Naive thymus-derived CD4-positive, alpha-beta T cell (primary cell): ENCODE results near the gene EPB41. TPM values are rescaled to one million over a fixed set of nuclear protein-coding genes. Genes with fewer than 3 reads are reported as not detected.
A peak's percentile ranks its signal among the peaks of the same experiment; 100 is the strongest.

Experiments used
- ATAC-seq: fragments of 150-1000 bp; cut with Tn5 transposase; 2 replicates; pipeline ENCODE4 v1.10.0; 2021; ENCODE audit warnings: mild to moderate bottlenecking, moderate library complexity
- CTCF ChIA-PET: fragments of 350-600 bp; sonication (Branson Sonifier 250); formaldehyde crosslinking; loops from one replicate; lab custom pipeline; 2021; ENCODE audit warnings: antibody characterized with exemption; lab: Charles Lee
- POLR2A ChIA-PET: fragments of 350-600 bp; sonication (Branson Sonifier 250); formaldehyde crosslinking; loops from one replicate; lab custom pipeline; 2021; ENCODE audit warnings: antibody characterized with exemption, inconsistent platforms; lab: Charles Lee
- DNase-seq, 9 donors: peaks; one replicate each; pipeline versions ENCODE4 v3.0.0 to v3.0.0-alpha.2; 2020 to 2022; ENCODE audit warnings: mixed read lengths in 1 of 9
- H3K27ac ChIP-seq: one replicate; pipeline ENCODE4 v1.7.0; 2013; ENCODE audit warnings: mild to moderate bottlenecking, low read depth, low read length, moderate library complexity
- H3K27me3 ChIP-seq, 2 donors: one replicate each; pipeline ENCODE4 v1.7.0; 2013; ENCODE audit warnings: low read length in 2 of 2, mild to moderate bottlenecking in 2 of 2, moderate library complexity in 2 of 2; ENCODE audit not compliant: control insufficient read depth in 2 of 2, insufficient read depth in 2 of 2
- H3K36me3 ChIP-seq, 3 experiments: 1 replicate in 2 of 3; 2 replicates in 1 of 3; pipeline ENCODE4 v1.7.0; 2013; ENCODE audit warnings: low read length in 3 of 3, mild to moderate bottlenecking in 3 of 3, moderate library complexity in 1 of 3; ENCODE audit not compliant: insufficient read depth in 3 of 3, control insufficient read depth in 2 of 3
- H3K4me1 ChIP-seq, 2 donors: one replicate each; pipeline ENCODE4 v1.7.0; 2013; ENCODE audit warnings: low read length in 2 of 2, mild to moderate bottlenecking in 2 of 2, moderate library complexity in 1 of 2; ENCODE audit not compliant: control insufficient read depth in 2 of 2, insufficient read depth in 2 of 2
- H3K4me3 ChIP-seq: 2 replicates; pipeline ENCODE4 v1.7.0; 2013; ENCODE audit warnings: mild to moderate bottlenecking, low read length
- H3K9me3 ChIP-seq, 3 experiments: 1 replicate in 2 of 3; 2 replicates in 1 of 3; pipeline ENCODE4 v1.7.0; 2013; ENCODE audit warnings: low read length in 3 of 3; ENCODE audit not compliant: control insufficient read depth in 2 of 3
- H3K27ac Mint-ChIP-seq, 9 donors: one replicate each; pipeline ENCODE4 v1.8.0; 2020 to 2022; ENCODE audit warnings: mixed read lengths in 9 of 9, mild to moderate bottlenecking in 8 of 9, moderate library complexity in 5 of 9, inconsistent platforms in 2 of 9
- H3K27me3 Mint-ChIP-seq, 5 donors: one replicate each; pipeline ENCODE4 v1.8.0; 2021 to 2022; ENCODE audit warnings: mixed read lengths in 5 of 5, mild to moderate bottlenecking in 1 of 5
- H3K36me3 Mint-ChIP-seq, 5 donors: one replicate each; pipeline ENCODE4 v1.8.0; 2020 to 2022; ENCODE audit warnings: mixed read lengths in 5 of 5, mild to moderate bottlenecking in 3 of 5, inconsistent platforms in 1 of 5
- H3K4me1 Mint-ChIP-seq, 7 donors: one replicate each; pipeline ENCODE4 v1.8.0; 2020 to 2022; ENCODE audit warnings: mixed read lengths in 7 of 7, mild to moderate bottlenecking in 3 of 7, inconsistent platforms in 1 of 7
- H3K4me3 Mint-ChIP-seq, 10 donors: one replicate each; pipeline ENCODE4 v1.8.0; 2020 to 2022; ENCODE audit warnings: mild to moderate bottlenecking in 10 of 10, mixed read lengths in 10 of 10, moderate library complexity in 6 of 10, inconsistent platforms in 2 of 10
- H3K9me3 Mint-ChIP-seq, 11 donors: one replicate each; pipeline ENCODE4 v1.8.0; 2020 to 2022; ENCODE audit warnings: mixed read lengths in 11 of 11, mild to moderate bottlenecking in 4 of 11, inconsistent platforms in 1 of 11, moderate library complexity in 1 of 11
- intact Hi-C, 2 donors: fragments of 100-400 bp; cut with micrococcal nuclease; formaldehyde crosslinking; loops; one replicate each; pipeline ENCODE4 v1.15.1; 2023
- polyA plus RNA-seq, 2 donors: library from polyadenylated mRNA; unstranded; fragments of 300-500 nt; fragmentation: Illumina TruSeq; gene quantifications; one replicate each; pipeline ENCODE4 v1.2.3, GENCODE V29; 2021
- total RNA-seq, 6 experiments: library from RNA in 5 of 6; stranded (reverse) in 5 of 6; gene quantifications; 1 replicate in 5 of 6; 2 replicates in 1 of 6; pipeline ENCODE4 v1.2.3 and lab custom pipeline; 2021 to 2026

EPB41 gene
- total and polyA plus RNA-seq, 7 experiments from 2014 or later = 115 to 325 (median 162) TPM

DNA sequence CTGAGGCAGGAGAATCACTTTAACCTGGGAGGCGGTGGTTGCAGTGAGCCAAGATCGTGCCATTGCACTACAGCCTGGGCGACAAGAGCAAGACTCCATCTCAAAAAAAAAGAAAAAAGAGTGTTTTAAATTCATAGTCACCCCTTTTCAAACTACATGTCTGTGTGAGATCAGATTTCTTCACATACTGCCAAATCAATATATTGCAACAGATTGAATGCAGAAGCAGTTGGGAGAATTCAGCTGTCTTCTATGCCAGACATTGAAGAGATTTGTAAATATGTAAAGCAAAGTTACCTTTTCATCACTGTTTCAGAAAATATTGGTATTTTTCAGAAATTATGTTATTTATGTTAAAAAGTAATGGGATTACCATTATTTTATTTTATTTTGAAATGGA lies 108.3 kb downstream of the EPB41 start:
- peaks cover 0 to 14% (median 0%) of the 10 kb centered on the region in 5 donors for H3K36me3 Mint-ChIP-seq
- no peak overlapping the region for H3K27ac Mint-ChIP-seq
- ATAC-seq (no peak), DNase-seq (no peak)
- POLR2A ChIA-PET = interaction anchor here (0.7 to 1.1 kb wide), 2 partner anchors 108 to 120 kb away, joined by 4 read pairs; partner anchors contain the start of gene EPB41
- Histone ChIP-seq H3K36me3 (peaks cover 0 to 26% (median 7%) of the 10 kb centered on the region in 3 experiments), H3K27ac (no peak overlapping the region), H3K4me3 (no peak overlapping the region), H3K4me1 (no peaks in the 10 kb centered on the region), H3K27me3 (no peaks in the 10 kb centered on the region), H3K9me3 (no peaks in the 10 kb centered on the region)
- no peaks in the 10 kb centered on the region for H3K27me3 Mint-ChIP-seq
- CTCF ChIA-PET = no interaction called here
- intact Hi-C loops = no loop called here
- peaks cover 2 to 7% (median 4%) of the 10 kb centered on the region in 7 donors for H3K4me1 Mint-ChIP-seq
- no peak overlapping the region for H3K4me3 Mint-ChIP-seq
- no peaks in the 10 kb centered on the region for H3K9me3 Mint-ChIP-seq

DNA sequence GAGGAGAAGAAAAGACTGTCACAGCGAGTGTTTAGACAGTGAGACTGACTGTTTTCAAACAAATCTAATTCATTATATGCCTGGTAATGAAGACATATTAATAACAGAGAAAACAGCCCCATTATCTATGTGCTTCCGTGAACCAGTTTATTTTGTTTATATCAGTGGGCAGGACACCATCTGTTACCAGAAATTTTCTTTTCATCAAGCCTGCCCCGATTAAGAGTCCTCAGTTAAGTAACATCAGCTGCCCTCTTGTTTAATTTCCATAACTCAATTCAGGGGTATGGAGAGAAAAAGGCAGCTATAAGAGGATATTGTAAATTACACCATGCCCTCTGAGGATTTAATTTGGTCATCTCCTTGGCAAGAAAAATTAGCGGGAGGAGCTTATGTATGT lies 115.3 kb downstream of the EPB41 start:
- H3K9me3 ChIP-seq = no peaks in the 10 kb centered on the region
- intact Hi-C loops = no loop called here
- Mint-ChIP-seq H3K4me3 (no peak overlapping the region), H3K27me3 (no peaks in the 10 kb centered on the region), H3K4me1 (peaks cover 0 to 4% (median 3%) of the 10 kb centered on the region in 7 donors), H3K36me3 (peaks cover 0 to 28% (median 14%) of the 10 kb centered on the region in 5 donors), H3K9me3 (no peaks in the 10 kb centered on the region), H3K27ac (peak overlapping the region in 2 of 9 donors; percentile 48 to 83)
- no peaks in the 10 kb centered on the region for H3K27me3 ChIP-seq
- no peaks in the 10 kb centered on the region for H3K4me1 ChIP-seq
- no peak overlapping the region for H3K27ac ChIP-seq
- ChIA-PET CTCF (interaction anchor here (8.9 kb wide), 1 partner anchor 151 kb away, joined by 105 read pairs; no protein-coding TSS in a partner anchor), POLR2A (interaction anchor here (1.1 kb wide), 1 partner anchor 102 kb away, joined by 3 read pairs; no protein-coding TSS in a partner anchor)
- H3K4me3 ChIP-seq = no peak overlapping the region
- no peak for DNase-seq
- ATAC-seq = no peak
- H3K36me3 ChIP-seq = peaks cover 0 to 46% (median 5%) of the 10 kb centered on the region in 3 experiments

DNA sequence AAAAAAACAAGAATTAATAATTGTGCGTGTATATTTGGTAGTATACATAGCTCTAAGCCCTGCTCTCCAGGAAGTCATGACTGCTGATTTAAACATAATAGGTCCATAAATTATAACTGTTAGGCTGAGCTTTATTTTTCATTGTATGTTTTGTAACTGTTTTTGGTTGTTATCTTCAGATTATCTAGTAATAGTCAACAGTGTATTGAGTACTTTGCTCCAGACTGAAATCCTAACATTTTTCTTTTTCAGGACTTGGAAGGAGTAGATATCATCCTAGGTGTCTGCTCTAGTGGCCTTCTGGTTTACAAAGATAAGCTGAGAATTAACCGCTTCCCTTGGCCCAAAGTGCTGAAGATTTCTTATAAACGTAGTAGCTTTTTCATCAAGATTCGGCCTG lies 118.5 kb downstream of the EPB41 start:
- intact Hi-C loops = loop anchor here in 1 of 2 donors (2.0 kb wide), 1 partner anchor 14 kb away; no protein-coding TSS in a partner anchor
- H3K4me3 Mint-ChIP-seq = no peak overlapping the region
- no peak overlapping the region for H3K27ac ChIP-seq
- H3K9me3 Mint-ChIP-seq = no peaks in the 10 kb centered on the region
- ChIA-PET CTCF (interaction anchor here (0.9 to 8.9 kb wide), 8 partner anchors 14 to 169 kb away, joined by 3 to 105 read pairs (median 8); no protein-coding TSS in a partner anchor), POLR2A (interaction anchor here (0.7 to 1.1 kb wide), 4 partner anchors 13 to 148 kb away, joined by 3 to 8 read pairs (median 4); no protein-coding TSS in a partner anchor)
- no peak for ATAC-seq
- H3K27me3 Mint-ChIP-seq = no peaks in the 10 kb centered on the region
- no peak for DNase-seq
- H3K36me3 ChIP-seq = peaks cover 8 to 68% (median 9%) of the 10 kb centered on the region in 3 experiments
- H3K4me1 ChIP-seq = no peaks in the 10 kb centered on the region
- no peak overlapping the region for H3K4me3 ChIP-seq
- H3K27me3 ChIP-seq = no peaks in the 10 kb centered on the region
- H3K27ac Mint-ChIP-seq = peak overlapping the region in 1 of 9 donors; percentile 9
- peaks cover 0 to 3% (median 0%) of the 10 kb centered on the region in 7 donors for H3K4me1 Mint-ChIP-seq
- no peaks in the 10 kb centered on the region for H3K9me3 ChIP-seq
- peaks cover 0 to 34% (median 19%) of the 10 kb centered on the region in 5 donors for H3K36me3 Mint-ChIP-seq

DNA sequence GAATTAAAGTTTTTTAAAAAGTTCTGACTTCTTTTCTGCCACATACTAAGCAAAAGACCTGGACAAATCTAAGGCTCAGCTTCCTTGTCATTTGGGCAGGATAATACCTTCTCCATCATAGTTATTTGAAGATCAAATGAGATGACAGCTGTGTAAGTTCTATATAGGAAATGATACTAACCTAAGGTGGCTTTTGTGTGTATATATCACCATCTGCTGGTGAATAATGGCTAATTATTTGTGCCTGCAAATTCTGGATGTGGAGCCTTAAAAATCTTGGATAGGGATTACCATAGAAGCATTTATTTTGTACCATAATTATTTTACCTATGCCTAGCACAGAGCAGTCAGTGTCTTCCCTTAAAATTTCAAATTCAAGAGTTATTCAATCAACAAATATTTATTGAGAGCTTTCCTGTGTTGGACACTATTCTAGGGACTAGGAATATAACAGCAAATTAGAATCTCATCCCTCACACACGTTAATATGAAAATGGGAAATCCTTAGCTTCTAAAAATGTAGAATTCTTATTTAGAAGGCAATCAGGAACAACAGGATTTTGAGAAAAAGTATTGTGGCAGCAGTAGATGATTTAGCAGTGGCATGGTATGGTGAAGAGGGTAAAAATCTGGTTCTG lies 119.6 kb downstream of the EPB41 start:
- Mint-ChIP-seq H3K9me3 (no peaks in the 10 kb centered on the region), H3K27me3 (no peaks in the 10 kb centered on the region), H3K4me1 (peaks cover 0 to 3% (median 0%) of the 10 kb centered on the region in 7 donors), H3K27ac (peak overlapping the region in 3 of 9 donors; percentile 18 to 64 (median 48)), H3K36me3 (peaks cover 0 to 27% (median 15%) of the 10 kb centered on the region in 5 donors), H3K4me3 (no peak overlapping the region)
- intact Hi-C loops = loop anchor here (1.0 to 2.0 kb wide), 7 partner anchors 15 to 249 kb away; partner anchors contain the start of gene EPB41 (in 1 of the 2)
- ChIA-PET CTCF (interaction anchor here (0.6 to 8.9 kb wide), 14 partner anchors 15 to 881 kb away, joined by 3 to 105 read pairs (median 4); partner anchors contain the start of gene EPB41), POLR2A (interaction anchor here (0.6 to 1.7 kb wide), 3 partner anchors 149 to 764 kb away, joined by 4 to 11 read pairs (median 5); no protein-coding TSS in a partner anchor)
- H3K27ac ChIP-seq = no peak overlapping the region
- no peak overlapping the region for H3K4me3 ChIP-seq
- H3K4me1 ChIP-seq = no peaks in the 10 kb centered on the region
- no peaks in the 10 kb centered on the region for H3K27me3 ChIP-seq
- H3K36me3 ChIP-seq = peaks cover 10 to 71% (median 13%) of the 10 kb centered on the region in 3 experiments
- DNase-seq = peak in 7 of 9 donors; percentile 9 to 44 (median 30)
- no peaks in the 10 kb centered on the region for H3K9me3 ChIP-seq
- ATAC-seq = peak; percentile 75

DNA sequence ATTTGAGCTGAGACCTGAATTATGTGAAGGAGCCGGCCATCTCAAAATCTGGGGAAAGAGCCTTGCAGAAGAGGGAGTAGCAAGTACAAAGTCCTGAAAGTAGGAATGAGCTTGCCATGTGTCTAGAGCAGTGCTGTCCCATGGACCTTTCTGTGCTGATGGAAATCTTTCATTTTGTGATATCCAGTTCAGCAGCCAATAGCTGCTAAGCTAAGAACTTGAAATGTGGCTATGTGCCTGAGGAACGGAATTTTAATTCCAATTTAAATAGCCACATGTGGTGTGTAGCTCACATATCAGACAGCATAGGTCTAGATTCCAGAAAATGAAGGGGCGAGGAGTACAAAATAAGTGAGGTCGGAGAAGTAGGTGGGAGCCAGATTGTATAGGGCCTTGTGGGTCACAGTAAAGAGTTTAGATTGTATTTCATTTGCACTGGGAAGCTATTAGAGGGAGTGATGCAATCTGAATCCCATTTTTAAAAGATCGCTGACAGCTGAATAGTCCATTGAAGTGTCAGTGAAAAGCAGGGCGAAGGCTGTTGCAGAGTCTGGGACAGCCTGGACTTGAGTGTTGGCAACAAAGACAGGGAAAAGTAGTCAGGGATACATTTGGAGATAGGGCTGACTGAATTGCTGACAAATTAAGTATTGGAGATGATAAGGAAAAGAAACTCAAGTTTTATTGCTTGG lies 129.1 kb downstream of the EPB41 start:
- H3K4me3 Mint-ChIP-seq = no peak overlapping the region
- ChIA-PET CTCF (interaction anchor here (1.6 kb wide), 1 partner anchor 161 kb away, joined by 6 read pairs; no protein-coding TSS in a partner anchor), POLR2A (no interaction called here)
- no peaks in the 10 kb centered on the region for H3K4me1 ChIP-seq
- intact Hi-C loops = no loop called here
- peak overlapping the region in 5 of 9 donors; percentile 12 to 71 (median 46) for H3K27ac Mint-ChIP-seq
- H3K4me3 ChIP-seq = no peak overlapping the region
- peaks cover 0 to 3% (median 0%) of the 10 kb centered on the region in 7 donors for H3K4me1 Mint-ChIP-seq
- peaks cover 6 to 60% (median 13%) of the 10 kb centered on the region in 3 experiments for H3K36me3 ChIP-seq
- no peak overlapping the region for H3K27ac ChIP-seq
- ATAC-seq (no peak), DNase-seq (no peak)
- no peaks in the 10 kb centered on the region for H3K27me3 Mint-ChIP-seq
- H3K9me3 Mint-ChIP-seq = no peaks in the 10 kb centered on the region
- no peaks in the 10 kb centered on the region for H3K27me3 ChIP-seq
- H3K9me3 ChIP-seq = no peaks in the 10 kb centered on the region
- H3K36me3 Mint-ChIP-seq = peaks cover 11 to 50% (median 25%) of the 10 kb centered on the region in 5 donors

DNA sequence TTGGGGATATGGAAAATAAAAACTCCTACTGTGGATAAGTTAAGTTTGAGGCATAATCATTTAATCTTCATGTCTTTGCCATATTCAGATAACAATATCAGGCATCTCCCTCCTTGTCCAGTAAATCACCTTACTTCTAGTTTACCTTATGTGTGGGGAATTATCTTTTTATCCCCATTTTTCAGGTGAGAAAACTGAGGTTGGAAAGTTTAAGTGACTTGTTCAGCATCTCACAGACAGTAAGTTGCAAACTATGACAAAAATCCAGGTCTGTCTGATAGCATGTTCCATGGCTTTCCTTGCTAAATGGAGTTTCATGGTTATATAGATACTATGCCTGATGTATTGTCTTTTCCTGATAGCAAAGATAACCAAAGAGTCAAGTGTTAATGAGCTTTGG lies 129.6 kb downstream of the EPB41 start:
- H3K9me3 Mint-ChIP-seq = no peaks in the 10 kb centered on the region
- H3K36me3 ChIP-seq = peaks cover 10 to 55% (median 12%) of the 10 kb centered on the region in 3 experiments
- no peaks in the 10 kb centered on the region for H3K9me3 ChIP-seq
- ATAC-seq (no peak), DNase-seq (no peak)
- H3K36me3 Mint-ChIP-seq = peaks cover 11 to 52% (median 25%) of the 10 kb centered on the region in 5 donors
- no peak overlapping the region for H3K4me3 ChIP-seq
- ChIA-PET CTCF (interaction anchor here (1.6 kb wide), 1 partner anchor 162 kb away, joined by 6 read pairs; no protein-coding TSS in a partner anchor), POLR2A (no interaction called here)
- peak overlapping the region in 1 of 9 donors; percentile 35 for H3K27ac Mint-ChIP-seq
- intact Hi-C loops = no loop called here
- peaks cover 0 to 3% (median 0%) of the 10 kb centered on the region in 7 donors for H3K4me1 Mint-ChIP-seq
- H3K27ac ChIP-seq = no peak overlapping the region
- no peaks in the 10 kb centered on the region for H3K27me3 ChIP-seq
- no peaks in the 10 kb centered on the region for H3K27me3 Mint-ChIP-seq
- no peak overlapping the region for H3K4me3 Mint-ChIP-seq
- H3K4me1 ChIP-seq = no peaks in the 10 kb centered on the region
